Activated CD4-positive, alpha-beta T cell treated with anti-CD3 and anti-CD28 coated beads, Interleukin-2, amount 10 ng/mL, durations not matched to agents 24 days and 14 days (primary cell): ENCODE data around the gene SDCBP2. TPM values are rescaled to one million over a fixed set of nuclear protein-coding genes. Genes with fewer than 3 reads are reported as not detected.
A peak's percentile ranks its signal among the peaks of the same experiment; 100 is the strongest.

Experiments used
- DNase-seq: peaks from one replicate; pipeline ENCODE4 v3.0.0; 2022
- H3K27ac Mint-ChIP-seq: one replicate; pipeline ENCODE4 v1.8.0; 2022; ENCODE audit warnings: mild to moderate bottlenecking, mixed read lengths
- H3K27me3 Mint-ChIP-seq: one replicate; pipeline ENCODE4 v1.8.0; 2022; ENCODE audit warnings: mixed read lengths
- H3K36me3 Mint-ChIP-seq: one replicate; pipeline ENCODE4 v1.8.0; 2022; ENCODE audit warnings: low read depth, mild to moderate bottlenecking, mixed read lengths
- H3K4me1 Mint-ChIP-seq: one replicate; pipeline ENCODE4 v1.8.0; 2021; ENCODE audit warnings: mixed read lengths
- H3K4me3 Mint-ChIP-seq: one replicate; pipeline ENCODE4 v1.8.0; 2022; ENCODE audit warnings: mild to moderate bottlenecking, moderate library complexity, mixed read lengths
- H3K9me3 Mint-ChIP-seq: one replicate; pipeline ENCODE4 v1.8.0; 2021; ENCODE audit warnings: mixed read lengths
- intact Hi-C: fragments of 100-400 bp; cut with micrococcal nuclease; formaldehyde crosslinking; loops from one replicate; pipeline ENCODE4 v1.15.1; 2023
- total RNA-seq: library from RNA; stranded (reverse); gene quantifications from 2 replicates; pipeline ENCODE4 v1.2.3, GENCODE V29; 2022

SDCBP2 gene
- total RNA-seq, 1 donor from 2014 or later = 2.0 TPM

GRCh38 chr20:1370548-1371110 lies 41.7 kb upstream of the SDCBP2 start:
- no peak overlapping the region for H3K27ac Mint-ChIP-seq
- peaks cover 69% of the 10 kb centered on the region for H3K36me3 Mint-ChIP-seq
- peaks cover 2% of the 10 kb centered on the region for H3K9me3 Mint-ChIP-seq
- no peak overlapping the region for H3K4me3 Mint-ChIP-seq
- peak; percentile 45 for DNase-seq
- intact Hi-C loops = no loop called here
- H3K27me3 Mint-ChIP-seq = no peaks in the 10 kb centered on the region
- peaks cover 51% of the 10 kb centered on the region for H3K4me1 Mint-ChIP-seq

- H3K36me3 Mint-ChIP-seq = peaks cover 73% of the 10 kb centered on the region
- no peaks in the 10 kb centered on the region for H3K27me3 Mint-ChIP-seq
- intact Hi-C loops = loop anchor here (10.0 kb wide), 1 partner anchor 295 kb away; no protein-coding TSS in a partner anchor
- no peak overlapping the region for H3K27ac Mint-ChIP-seq
- H3K9me3 Mint-ChIP-seq = peaks cover 5% of the 10 kb centered on the region
- H3K4me1 Mint-ChIP-seq = peaks cover 54% of the 10 kb centered on the region
- peak; percentile 57 for DNase-seq
- no peak overlapping the region for H3K4me3 Mint-ChIP-seq
These were observed 41.0 kb upstream of the SDCBP2 start for GRCh38 chr20:1369970-1370369.

GRCh38 chr20:1368448-1369199 lies 39.7 kb upstream of the SDCBP2 start:
- H3K27me3 Mint-ChIP-seq = no peaks in the 10 kb centered on the region
- H3K4me3 Mint-ChIP-seq = no peak overlapping the region
- peak; percentile 46 for DNase-seq
- intact Hi-C loops = loop anchor here (10.0 kb wide), 1 partner anchor 296 kb away; no protein-coding TSS in a partner anchor
- H3K27ac Mint-ChIP-seq = peak overlapping the region; percentile 41
- H3K9me3 Mint-ChIP-seq = peaks cover 5% of the 10 kb centered on the region
- H3K36me3 Mint-ChIP-seq = peaks cover 73% of the 10 kb centered on the region
- H3K4me1 Mint-ChIP-seq = peaks cover 59% of the 10 kb centered on the region

GRCh38 chr20:1367479-1367878 lies 38.5 kb upstream of the SDCBP2 start:
- peaks cover 5% of the 10 kb centered on the region for H3K9me3 Mint-ChIP-seq
- no peak overlapping the region for H3K4me3 Mint-ChIP-seq
- H3K27me3 Mint-ChIP-seq = no peaks in the 10 kb centered on the region
- peaks cover 73% of the 10 kb centered on the region for H3K36me3 Mint-ChIP-seq
- no peak overlapping the region for H3K27ac Mint-ChIP-seq
- intact Hi-C loops = loop anchor here (10.0 kb wide), 1 partner anchor 297 kb away; no protein-coding TSS in a partner anchor
- DNase-seq = peak; percentile 51
- H3K4me1 Mint-ChIP-seq = peaks cover 63% of the 10 kb centered on the region

GRCh38 chr20:1364106-1364505 lies 35.2 kb upstream of the SDCBP2 start:
- Mint-ChIP-seq H3K27ac (peak overlapping the region; percentile 79), H3K4me3 (peak overlapping the region; percentile 58), H3K36me3 (peaks cover 79% of the 10 kb centered on the region), H3K9me3 (peaks cover 5% of the 10 kb centered on the region), H3K4me1 (peaks cover 69% of the 10 kb centered on the region), H3K27me3 (no peaks in the 10 kb centered on the region)
- DNase-seq = peak; percentile 86
- intact Hi-C loops = loop anchor here (1.0 to 10.0 kb wide), 2 partner anchors 13 to 301 kb away; no protein-coding TSS in a partner anchor

GRCh38 chr20:1363522-1363921 lies 34.6 kb upstream of the SDCBP2 start:
- no peaks in the 10 kb centered on the region for H3K27me3 Mint-ChIP-seq
- H3K27ac Mint-ChIP-seq = peak overlapping the region; percentile 79
- peaks cover 5% of the 10 kb centered on the region for H3K9me3 Mint-ChIP-seq
- DNase-seq = no peak
- H3K36me3 Mint-ChIP-seq = peaks cover 79% of the 10 kb centered on the region
- H3K4me3 Mint-ChIP-seq = peak overlapping the region; percentile 58
- intact Hi-C loops = loop anchor here (10.0 kb wide), 1 partner anchor 301 kb away; no protein-coding TSS in a partner anchor
- H3K4me1 Mint-ChIP-seq = peaks cover 69% of the 10 kb centered on the region

- peak overlapping the region; percentile 36 for H3K4me3 Mint-ChIP-seq
- intact Hi-C loops = loop anchor here (10.0 kb wide), 1 partner anchor 302 kb away; no protein-coding TSS in a partner anchor
- peak overlapping the region; percentile 80 for H3K27ac Mint-ChIP-seq
- H3K9me3 Mint-ChIP-seq = peaks cover 5% of the 10 kb centered on the region
- DNase-seq = no peak
- peaks cover 76% of the 10 kb centered on the region for H3K4me1 Mint-ChIP-seq
- no peaks in the 10 kb centered on the region for H3K27me3 Mint-ChIP-seq
- H3K36me3 Mint-ChIP-seq = peaks cover 78% of the 10 kb centered on the region
These were observed 33.5 kb upstream of the SDCBP2 start for GRCh38 chr20:1362484-1362883.

GRCh38 chr20:1360094-1360846 lies 31.3 kb upstream of the SDCBP2 start:
- Mint-ChIP-seq H3K9me3 (peaks cover 3% of the 10 kb centered on the region), H3K27ac (peak overlapping the region; percentile 65), H3K4me1 (peaks cover 71% of the 10 kb centered on the region), H3K4me3 (peak overlapping the region; percentile 32), H3K27me3 (no peaks in the 10 kb centered on the region), H3K36me3 (peaks cover 72% of the 10 kb centered on the region)
- DNase-seq = no peak
- intact Hi-C loops = loop anchor here (10.0 kb wide), 1 partner anchor 305 kb away; no protein-coding TSS in a partner anchor

GRCh38 chr20:1357921-1358671 lies 29.2 kb upstream of the SDCBP2 start:
- peak; percentile 86 for DNase-seq
- intact Hi-C loops = loop anchor here (1.0 to 2.0 kb wide), 4 partner anchors 12 to 77 kb away; partner anchors contain the start of gene FKBP1A

GRCh38 chr20:1353956-1354355 lies 25.0 kb upstream of the SDCBP2 start:
- no peak overlapping the region for H3K4me3 Mint-ChIP-seq
- peaks cover 42% of the 10 kb centered on the region for H3K9me3 Mint-ChIP-seq
- intact Hi-C loops = no loop called here
- no peak overlapping the region for H3K27ac Mint-ChIP-seq
- no peaks in the 10 kb centered on the region for H3K27me3 Mint-ChIP-seq
- peaks cover 78% of the 10 kb centered on the region for H3K36me3 Mint-ChIP-seq
- DNase-seq = no peak
- H3K4me1 Mint-ChIP-seq = peaks cover 21% of the 10 kb centered on the region

More at GRCh38 chr20:1357921-1358671, 29.2 kb upstream of the SDCBP2 start:
- H3K27ac Mint-ChIP-seq = peak overlapping the region; percentile 83
- no peaks in the 10 kb centered on the region for H3K27me3 Mint-ChIP-seq
- H3K4me1 Mint-ChIP-seq = peaks cover 51% of the 10 kb centered on the region
- peaks cover 80% of the 10 kb centered on the region for H3K36me3 Mint-ChIP-seq
- peak overlapping the region; percentile 69 for H3K4me3 Mint-ChIP-seq
- H3K9me3 Mint-ChIP-seq = peaks cover 22% of the 10 kb centered on the region

- Mint-ChIP-seq H3K27ac (peak overlapping the region; percentile 9), H3K4me3 (peak overlapping the region; percentile 13), H3K27me3 (no peaks in the 10 kb centered on the region), H3K36me3 (peaks cover 41% of the 10 kb centered on the region), H3K9me3 (peaks cover 20% of the 10 kb centered on the region), H3K4me1 (peaks cover 18% of the 10 kb centered on the region)
- intact Hi-C loops = loop anchor here (1.0 to 2.0 kb wide), 2 partner anchors 11 to 20 kb away; no protein-coding TSS in a partner anchor
- peak; percentile 43 for DNase-seq
These were observed 17.5 kb upstream of the SDCBP2 start for GRCh38 chr20:1346315-1346969.

- no peaks in the 10 kb centered on the region for H3K27me3 Mint-ChIP-seq
- no peak overlapping the region for H3K27ac Mint-ChIP-seq
- peaks cover 18% of the 10 kb centered on the region for H3K4me1 Mint-ChIP-seq
- H3K9me3 Mint-ChIP-seq = peaks cover 12% of the 10 kb centered on the region
- H3K36me3 Mint-ChIP-seq = peaks cover 35% of the 10 kb centered on the region
- H3K4me3 Mint-ChIP-seq = no peak overlapping the region
- intact Hi-C loops = loop anchor here (1.0 to 2.0 kb wide), 2 partner anchors 12 to 19 kb away; no protein-coding TSS in a partner anchor
- DNase-seq = no peak
These were observed 16.8 kb upstream of the SDCBP2 start for GRCh38 chr20:1345756-1346093.
